ENCODE data around the gene EFCAB6.
"Not testable (repeated sequence)": the region's sequence is repeated elsewhere in the genome, so short reads cannot be mapped to it uniquely, and the experiment has no call there.

EFCAB6 gene

GRCh38 chr22:43706151-43706550, 106.0 kb downstream of the EFCAB6 start:
- DNase-seq: no peak

- no peak for DNase-seq
These were observed 108.1 kb downstream of the EFCAB6 start for GRCh38 chr22:43704051-43704450.

- DNase-seq: no peak
These were observed 113.7 kb downstream of the EFCAB6 start for GRCh38 chr22:43698403-43698802.

- no peak for DNase-seq
These were observed 114.2 kb downstream of the EFCAB6 start for GRCh38 chr22:43697894-43698293.

GRCh38 chr22:43693249-43693648, 118.9 kb downstream of the EFCAB6 start:
- DNase-seq: no peak

- no peak for DNase-seq
These were observed 122.7 kb downstream of the EFCAB6 start for GRCh38 chr22:43689356-43689755.

GRCh38 chr22:43682851-43683250, 129.3 kb downstream of the EFCAB6 start:
- no peak for DNase-seq

- no peak for DNase-seq
These were observed 130.3 kb downstream of the EFCAB6 start for GRCh38 chr22:43681731-43682360.

GRCh38 chr22:43670513-43670912, 141.6 kb downstream of the EFCAB6 start:
- DNase-seq: no peak

GRCh38 chr22:43669190-43669589, 142.9 kb downstream of the EFCAB6 start:
- no peak for DNase-seq

- DNase-seq: no peak
These were observed 144.4 kb downstream of the EFCAB6 start for GRCh38 chr22:43667656-43668055.

- DNase-seq: no peak
These were observed 145.6 kb downstream of the EFCAB6 start for GRCh38 chr22:43666457-43666856.

GRCh38 chr22:43658823-43659222, 153.3 kb downstream of the EFCAB6 start:
- no peak for DNase-seq

GRCh38 chr22:43656581-43656980, 155.5 kb downstream of the EFCAB6 start:
- not testable (repeated sequence) for DNase-seq

GRCh38 chr22:43654271-43654670, 157.8 kb downstream of the EFCAB6 start:
- DNase-seq: no peak

- no peak for DNase-seq
These were observed 159.3 kb downstream of the EFCAB6 start for GRCh38 chr22:43652845-43653244.

GRCh38 chr22:43643387-43643786, 168.7 kb downstream of the EFCAB6 start:
- no peak for DNase-seq

- no peak for DNase-seq
These were observed 169.5 kb downstream of the EFCAB6 start for GRCh38 chr22:43642319-43643206.

GRCh38 chr22:43639228-43639948, 172.7 kb downstream of the EFCAB6 start:
- DNase-seq: no peak

GRCh38 chr22:43637275-43638260, 174.5 kb downstream of the EFCAB6 start:
- no peak for DNase-seq

- no peak for DNase-seq
These were observed 176.0 kb downstream of the EFCAB6 start for GRCh38 chr22:43636086-43636485.

- no peak for DNase-seq
These were observed 177.0 kb downstream of the EFCAB6 start for GRCh38 chr22:43635101-43635500.
